Thyroid gland (tissue), 4 donors: ENCODE results near the gene PRELID1.

Experiments used
- CTCF ChIP-seq, 6 experiments: fragments of 200-600 bp in 3 of 6; fragments of 450-650 bp in 3 of 6; sonication (generic) in 3 of 6; IDR thresholded peaks; one replicate each; pipeline ENCODE4 v1.5.1; 2016 to 2019; ENCODE audit warnings: antibody characterized with exemption in 6 of 6, mild to moderate bottlenecking in 2 of 6, inconsistent platforms in 1 of 6, moderate library complexity in 1 of 6
- POLR2A ChIP-seq, 2 donors: fragments of 450-650 bp; IDR thresholded peaks; one replicate each; pipeline ENCODE4 v1.6.1; 2017; ENCODE audit warnings: antibody characterized with exemption in 2 of 2, mild to moderate bottlenecking in 2 of 2, moderate library complexity in 1 of 2

DNA sequence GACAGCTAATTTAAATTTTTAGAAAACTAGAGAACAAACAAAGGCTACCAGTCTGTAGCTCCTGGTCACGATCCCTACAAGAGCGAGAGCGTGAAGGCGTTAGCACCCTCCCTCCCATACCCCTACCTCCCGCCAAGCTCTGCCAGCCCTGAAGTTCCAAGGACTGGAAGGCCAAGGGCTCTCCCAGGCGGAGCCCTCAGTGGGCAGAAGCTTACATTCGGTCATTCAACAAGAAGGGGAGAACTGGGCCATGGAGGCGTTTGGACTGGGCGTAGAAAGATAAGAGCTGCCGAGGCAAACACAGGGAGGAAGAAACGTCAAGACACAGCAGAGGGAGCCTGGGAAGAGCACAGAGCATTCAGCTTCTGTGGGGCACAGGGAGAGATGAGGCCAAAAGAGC, 5.1 kb downstream of the PRELID1 start:
- TF ChIP-seq CTCF (IDR thresholded peaks at IDR 0.05) = no peak
- TF ChIP-seq POLR2A (IDR thresholded peaks at IDR 0.05) = no peak
